Body of pancreas (tissue), 4 donors: ENCODE measurements around the gene SIM2. TPM values are rescaled to one million over a fixed set of nuclear protein-coding genes. Genes with fewer than 3 reads are reported as not detected.

Experiments used
- ATAC-seq: fragments of 150-250 bp; one replicate; pipeline ENCODE4 v1.9.1; 2016
- DNase-seq, 4 donors: peaks; one replicate each; pipeline ENCODE4 v3.0.0-alpha.2; 2019
- H3K27ac ChIP-seq, 4 donors: fragments of 200-600 bp; sonication (generic); 1 replicate in 3 of 4; 2 replicates in 1 of 4; pipeline versions ENCODE4 v1.5.1 to v1.6.1; 2016 to 2019; ENCODE audit warnings: mild to moderate bottlenecking in 1 of 4, mixed read lengths in 1 of 4, moderate library complexity in 1 of 4
- H3K27me3 ChIP-seq, 2 donors: fragments of 200-600 bp; sonication (generic); one replicate each; pipeline ENCODE4 v1.6.0; 2016; ENCODE audit warnings: mild to moderate bottlenecking in 1 of 2
- H3K36me3 ChIP-seq, 2 donors: fragments of 200-600 bp; sonication (generic); replicated peaks in 1 of 2; 2 replicates each; pipeline ENCODE4 v1.5.1; 2016; ENCODE audit warnings: low read depth in 2 of 2; ENCODE audit not compliant: insufficient read depth in 1 of 2
- H3K4me1 ChIP-seq: fragments of 200-600 bp; sonication (generic); one replicate; pipeline ENCODE4 v1.6.0; 2016
- H3K4me3 ChIP-seq, 2 donors: fragments of 200-600 bp; sonication (generic); 1 replicate in 1 of 2; 2 replicates in 1 of 2; pipeline ENCODE4 v1.5.1; 2016 to 2019
- H3K9me3 ChIP-seq, 3 donors: fragments of 200-600 bp; sonication (generic); 1 replicate in 2 of 3; 2 replicates in 1 of 3; pipeline ENCODE4 v1.5.1; 2016
- CTCF ChIP-seq, 7 experiments: fragments of 450-650 bp in 4 of 7; fragments of 200-600 bp in 3 of 7; sonication (generic) in 3 of 7; IDR thresholded peaks; one replicate each; pipeline ENCODE4 v1.5.1; 2016 to 2019; ENCODE audit warnings: antibody characterized with exemption in 7 of 7
- POLR2A ChIP-seq, 3 donors: fragments of 450-650 bp; IDR thresholded peaks; one replicate each; pipeline ENCODE4 v1.6.1; 2016; ENCODE audit warnings: antibody characterized with exemption in 3 of 3, mild to moderate bottlenecking in 2 of 3
- WGBS, 2 donors: methylation state at CpG; one replicate each; pipeline ENCODE4 v1.1.5; 2017; 5-methylcytosine and 5-hydroxymethylcytosine counted together
- intact Hi-C: fragments of 100-400 bp; cut with DNase I; formaldehyde crosslinking; loops from one replicate; pipeline ENCODE4 v1.15.1; 2023
- total RNA-seq, 2 donors: library from RNA; depleted of rRNA; stranded (reverse); fragments of >200 nt; gene quantifications; one replicate each; pipeline ENCODE4 v1.1.0, GENCODE V29; 2016

SIM2 gene
- total RNA-seq, 2 donors from 2014 or later, result 0.26 TPM; not detected in 1

GRCh38 chr21:36744190-36744559 is 45.3 kb downstream of the SIM2 start:
- no peak for DNase-seq
- Histone ChIP-seq H3K27me3 (no peaks in the 10 kb centered on the region), H3K4me1 (peaks cover 17% of the 10 kb centered on the region), H3K9me3 (no peaks in the 10 kb centered on the region), H3K36me3 (no peaks in the 10 kb centered on the region), H3K27ac (no peak overlapping the region), H3K4me3 (no peak overlapping the region)
- no peak for TF ChIP-seq POLR2A (IDR thresholded peaks at IDR 0.05)
- no peak for TF ChIP-seq CTCF (IDR thresholded peaks at IDR 0.05)
- no peak for ATAC-seq
- intact Hi-C loops, result no loop called here
- 62 to 66% methylated on average over 3 of the region's 3 CpGs for WGBS, 2 donors

- no peaks in the 10 kb centered on the region for H3K27me3 ChIP-seq
- H3K4me3 ChIP-seq, result no peak overlapping the region
- H3K4me1 ChIP-seq, result peaks cover 17% of the 10 kb centered on the region
- intact Hi-C loops, result no loop called here
- 49 to 70% methylated on average over 21 to 30 of the region's 30 CpGs for WGBS, 2 donors
- no peaks in the 10 kb centered on the region for H3K9me3 ChIP-seq
- TF ChIP-seq CTCF (IDR thresholded peaks at IDR 0.05), result no peak
- no peak for TF ChIP-seq POLR2A (IDR thresholded peaks at IDR 0.05)
- H3K27ac ChIP-seq, result no peak overlapping the region
- DNase-seq, result peak in 3 of 4 donors; percentile 13 to 53 (median 51)
- no peaks in the 10 kb centered on the region for H3K36me3 ChIP-seq
- ATAC-seq, result no peak
Observed at GRCh38 chr21:36744560-36745231, 45.8 kb downstream of the SIM2 start.

- intact Hi-C loops, result no loop called here
- H3K27ac ChIP-seq, result no peak overlapping the region
- H3K36me3 ChIP-seq, result no peaks in the 10 kb centered on the region
- ATAC-seq (no peak), DNase-seq (no peak)
- WGBS, 2 donors, result 80 to 83% methylated on average over 5 of the region's 5 CpGs
- TF ChIP-seq POLR2A (IDR thresholded peaks at IDR 0.05) (no peak), CTCF (IDR thresholded peaks at IDR 0.05) (no peak)
- no peak overlapping the region for H3K4me3 ChIP-seq
- no peaks in the 10 kb centered on the region for H3K9me3 ChIP-seq
- peaks cover 17% of the 10 kb centered on the region for H3K4me1 ChIP-seq
- no peaks in the 10 kb centered on the region for H3K27me3 ChIP-seq
Observed at GRCh38 chr21:36745459-36745858, 46.5 kb downstream of the SIM2 start.

- WGBS, 2 donors, result 23 to 25% methylated on average over 21 to 36 of the region's 62 CpGs
- Histone ChIP-seq H3K9me3 (no peaks in the 10 kb centered on the region), H3K27ac (no peak overlapping the region), H3K27me3 (no peaks in the 10 kb centered on the region), H3K4me1 (peaks cover 17% of the 10 kb centered on the region), H3K4me3 (no peak overlapping the region), H3K36me3 (no peaks in the 10 kb centered on the region)
- no peak for TF ChIP-seq CTCF (IDR thresholded peaks at IDR 0.05)
- no peak for TF ChIP-seq POLR2A (IDR thresholded peaks at IDR 0.05)
- peak; percentile 40 for ATAC-seq
- DNase-seq, result peak in 1 of 4 donors; percentile 18
- intact Hi-C loops, result no loop called here
Observed at GRCh38 chr21:36747041-36747814, 48.3 kb downstream of the SIM2 start.
